Urothelium cell line (cell line): ENCODE measurements around the gene SUPT5H.
A peak's percentile ranks its signal among the peaks of the same experiment; 100 is the strongest.
"Not testable (repeated sequence)": the region's sequence is repeated elsewhere in the genome, so short reads cannot be mapped to it uniquely, and the experiment has no call there.

Experiments used
- DNase-seq: peaks from one replicate; pipeline ENCODE4 v3.0.0; 2011; ENCODE audit warnings: low spot score, mixed read lengths
- FAIRE-seq: peaks from 2 replicates; lab custom pipeline; 2011; peaks lifted over from hg19 to GRCh38; lab: Jason Lieb, UNC

Gene SUPT5H

GRCh38 chr19:39424934-39425333 is 20.4 kb upstream of the SUPT5H start:
- DNase-seq: no peak
- no peak for FAIRE-seq

DNA sequence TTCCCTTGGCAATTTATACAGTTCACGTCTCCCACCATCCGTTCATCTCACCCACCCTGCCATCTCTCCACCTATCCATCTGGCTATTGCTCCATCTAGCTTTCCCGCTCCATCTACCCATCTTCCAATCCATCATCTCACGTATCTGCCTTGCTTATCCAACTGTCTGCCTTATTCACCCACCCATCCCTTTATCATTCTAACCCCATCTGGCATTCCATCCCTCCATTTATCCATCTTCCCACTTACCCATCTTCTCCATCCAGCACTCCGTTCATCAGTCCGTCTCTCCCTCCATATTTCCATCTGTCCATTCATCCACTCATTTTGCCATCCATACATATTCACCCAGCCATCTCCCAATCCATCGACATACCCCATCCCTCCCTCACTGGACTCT is 19.6 kb upstream of the SUPT5H start:
- FAIRE-seq (peak; percentile 44), DNase-seq (no peak)

GRCh38 chr19:39426170-39426569 is 19.2 kb upstream of the SUPT5H start:
- FAIRE-seq (no peak), DNase-seq (no peak)

GRCh38 chr19:39427707-39428106 is 17.7 kb upstream of the SUPT5H start:
- DNase-seq: no peak
- FAIRE-seq: no peak

DNA sequence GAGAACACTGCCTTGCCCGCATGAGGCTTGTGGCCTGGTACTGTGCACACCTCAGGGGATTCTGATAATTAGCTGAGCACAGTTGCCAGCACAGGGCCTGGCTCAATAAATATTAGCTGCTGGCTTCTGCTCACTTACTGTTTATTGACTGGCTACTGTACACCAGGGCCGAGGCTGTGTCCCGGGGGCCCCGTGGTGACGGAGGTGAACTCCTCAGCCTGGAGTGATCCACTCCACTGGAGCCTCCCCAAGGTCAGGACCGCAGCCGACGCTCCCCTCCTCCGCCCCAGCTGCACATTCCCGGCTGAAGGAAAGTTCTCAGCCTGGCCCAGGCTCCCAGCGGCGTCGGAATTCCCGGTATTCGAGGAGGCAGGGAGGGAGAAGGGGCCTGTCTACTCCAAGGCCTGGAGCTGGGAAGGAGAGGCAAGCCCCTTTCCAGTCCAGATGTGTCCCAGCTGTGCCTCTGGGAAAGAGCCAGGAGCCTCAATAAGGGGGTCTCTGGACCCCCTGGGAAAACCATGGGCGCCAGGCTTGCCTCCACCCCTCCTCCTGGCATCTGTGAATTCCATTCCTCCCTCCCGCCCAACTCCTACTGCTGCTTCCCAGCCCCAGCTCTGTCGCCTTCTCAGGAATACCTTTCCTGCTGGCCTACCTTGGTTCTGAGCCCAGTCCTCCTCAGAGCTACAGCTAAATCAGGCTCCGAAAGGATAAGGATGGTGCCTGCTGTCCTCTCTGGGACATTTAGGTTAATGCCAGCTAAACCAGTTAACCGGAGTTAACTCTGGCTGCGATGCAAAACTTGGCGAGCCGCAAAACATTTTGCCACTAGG is 16.9 kb upstream of the SUPT5H start:
- FAIRE-seq (no peak), DNase-seq (peak; percentile 61)

DNA sequence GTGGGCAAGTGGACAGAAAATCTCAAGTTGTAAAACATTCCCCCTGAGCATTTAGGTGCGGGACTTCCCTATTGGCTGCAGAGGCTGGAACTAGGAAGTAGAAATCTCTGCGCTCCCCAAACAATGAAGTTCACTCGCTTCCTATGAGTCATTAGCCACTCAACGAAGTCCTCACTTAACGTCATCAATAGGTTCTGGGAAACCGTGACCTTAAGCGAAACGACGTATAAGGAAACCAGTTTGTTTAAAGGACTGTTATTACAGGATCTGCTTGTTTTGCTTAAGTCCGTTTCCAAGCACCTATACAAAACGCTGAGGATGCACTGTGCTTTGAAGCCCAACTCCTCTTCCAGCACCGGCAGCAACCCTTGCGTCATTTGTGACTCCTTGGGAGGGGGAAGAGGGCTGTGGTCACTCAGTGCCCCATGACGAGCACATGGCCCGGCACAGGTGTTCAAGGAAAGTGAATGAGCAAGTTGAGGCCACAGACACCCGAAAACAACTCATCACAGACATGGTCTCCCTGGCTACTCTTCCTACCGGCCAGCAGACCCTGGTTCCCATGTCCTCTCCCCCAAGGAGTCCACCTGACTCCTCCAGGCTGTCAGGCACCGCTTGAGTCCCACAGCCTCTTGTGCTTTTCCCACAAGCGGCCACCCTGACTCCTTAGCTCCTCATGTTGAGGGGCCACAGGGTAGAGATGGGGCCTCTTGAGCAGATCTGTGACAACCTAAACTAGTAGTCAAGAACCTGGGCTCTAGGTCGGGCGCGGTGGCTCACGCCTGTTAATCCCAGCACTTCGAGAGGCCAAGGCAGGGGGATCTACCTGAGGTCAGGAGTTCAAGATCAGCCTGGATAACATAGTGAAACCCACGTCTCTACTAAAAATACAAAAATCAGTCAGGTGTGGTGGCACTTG is 14.4 kb upstream of the SUPT5H start:
- DNase-seq (peak; percentile 51), FAIRE-seq (no peak)

DNA sequence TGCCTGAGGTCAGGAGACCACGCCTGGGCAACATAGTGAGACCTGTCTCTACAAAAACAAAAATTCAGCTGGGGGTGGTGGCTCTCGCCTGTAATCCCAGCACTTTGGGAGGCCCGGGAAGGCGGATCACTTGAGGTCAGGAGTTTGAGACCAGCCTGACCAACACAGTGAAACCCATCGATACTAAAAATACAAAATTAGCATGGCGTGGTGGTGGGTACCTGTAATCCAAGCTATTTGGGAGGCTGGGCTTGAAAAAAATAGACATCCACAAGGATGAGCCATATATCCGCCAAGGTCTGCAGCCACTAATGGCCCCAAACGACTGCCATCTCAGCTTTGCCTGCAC is 12.7 kb upstream of the SUPT5H start:
- DNase-seq: no peak
- no peak for FAIRE-seq

DNA sequence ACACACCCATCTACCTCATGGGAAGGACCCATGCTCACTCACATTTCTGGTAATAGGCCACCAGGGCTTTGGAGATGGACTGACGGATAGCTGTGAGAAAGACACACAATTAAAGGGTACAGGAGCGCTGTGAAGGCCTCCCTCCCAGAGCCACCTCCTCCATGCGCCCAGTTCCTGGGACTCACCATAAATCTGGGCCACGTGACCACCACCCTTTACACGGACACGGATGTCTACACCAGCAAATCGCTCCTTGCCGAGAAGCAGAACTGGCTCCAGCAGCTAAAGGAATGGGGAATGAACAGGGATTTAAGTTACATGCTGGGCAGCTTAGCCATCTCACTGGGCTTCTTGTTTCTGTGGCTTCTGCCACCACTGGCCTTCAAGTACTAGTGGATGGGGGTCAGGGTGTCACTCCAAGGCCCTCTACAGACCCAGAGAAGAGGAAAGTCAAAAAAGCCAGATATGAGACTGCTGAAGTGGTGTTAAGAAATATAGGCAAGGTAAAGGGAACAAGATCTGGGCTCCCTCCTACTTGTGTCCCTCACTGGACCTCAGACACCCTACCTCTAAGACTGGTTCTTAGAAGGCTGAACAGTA is 11.8 kb upstream of the SUPT5H start:
- DNase-seq (no peak), FAIRE-seq (no peak)

DNA sequence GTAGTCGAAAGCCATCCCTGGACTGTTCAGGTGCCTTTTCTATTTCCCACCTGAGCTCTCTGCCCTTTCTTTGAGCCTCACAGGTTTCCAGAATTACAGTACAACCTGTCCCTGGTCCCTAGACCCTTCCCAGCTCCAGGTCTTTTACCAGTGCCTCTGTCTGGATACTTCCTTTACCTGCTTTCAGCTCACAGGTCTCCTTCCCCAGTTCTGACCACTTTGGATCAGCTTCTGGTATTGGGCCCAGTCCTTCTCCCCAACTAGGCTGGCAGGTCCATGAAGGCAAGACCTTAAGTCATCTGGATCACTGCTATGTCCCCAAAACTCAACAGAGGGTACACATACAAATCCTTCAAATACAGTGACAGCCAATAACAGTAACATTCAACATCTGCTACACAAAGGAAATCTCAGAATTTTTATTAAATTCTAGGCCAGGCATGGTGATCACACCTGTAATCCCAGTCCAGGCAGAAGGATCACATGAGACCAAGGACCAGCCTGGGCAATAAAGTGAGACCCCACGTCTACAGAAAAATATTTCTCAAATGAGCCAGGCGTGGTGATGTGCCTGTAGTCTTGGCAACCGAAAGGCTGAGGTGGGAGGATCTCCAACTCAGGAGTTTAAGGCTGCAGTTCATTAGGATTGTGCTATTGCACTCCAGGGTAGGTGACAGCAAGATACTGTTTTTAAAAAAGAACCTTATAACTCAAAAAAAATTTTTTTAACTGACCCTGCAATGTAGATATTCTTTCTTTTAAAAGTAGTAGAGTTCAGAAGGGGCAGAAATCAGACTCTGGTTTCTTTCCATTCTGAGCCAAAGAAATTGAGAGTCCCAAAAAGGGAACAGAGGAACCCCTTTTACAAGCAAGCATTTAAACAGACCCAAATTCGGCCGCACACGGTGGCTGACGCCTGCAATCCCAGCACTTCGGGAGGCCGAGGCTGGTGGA is 11.0 kb upstream of the SUPT5H start:
- FAIRE-seq: no peak
- no peak for DNase-seq

DNA sequence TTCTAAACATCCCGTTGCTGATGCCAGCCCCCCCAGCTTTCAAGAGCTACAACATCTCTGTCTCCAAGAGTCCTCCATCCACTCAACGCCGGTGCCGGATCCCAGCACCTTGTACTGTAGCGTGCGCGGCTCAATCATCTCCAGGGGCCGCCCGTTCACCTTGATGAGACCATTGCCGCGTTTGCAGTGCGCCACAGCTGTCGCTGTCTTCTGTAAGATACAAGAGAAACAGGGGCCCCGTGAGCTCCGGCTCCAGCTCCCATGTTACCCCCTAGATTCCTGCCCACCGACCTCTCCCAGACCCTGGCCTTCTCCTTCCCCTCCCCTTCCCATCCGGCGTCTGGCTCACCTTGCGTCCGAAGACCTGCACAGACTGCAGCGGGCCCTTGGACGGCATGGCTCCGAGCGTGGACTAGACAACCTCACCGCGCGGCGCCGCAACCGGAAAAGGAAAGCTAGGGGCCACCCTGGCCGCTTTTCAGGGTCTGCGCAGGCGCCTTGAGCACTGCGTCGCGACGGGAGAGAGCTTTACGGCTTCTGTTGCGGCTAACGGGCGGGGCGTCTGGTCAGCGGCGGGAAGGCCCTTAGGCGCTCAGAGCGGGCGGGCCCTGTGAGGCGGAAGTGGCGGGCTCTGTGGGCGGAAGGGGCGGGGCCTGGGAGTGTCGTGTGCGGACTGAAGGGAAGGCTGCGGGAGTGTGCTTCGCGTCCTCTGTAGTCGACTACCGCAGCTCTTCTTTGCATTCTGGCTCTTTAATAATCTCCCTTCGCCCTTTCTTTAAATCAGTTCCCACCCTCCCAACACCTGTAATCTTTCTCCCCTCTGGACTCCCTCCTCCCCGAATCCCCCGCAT is 9.7 kb upstream of the SUPT5H start, which contains the start of gene RPS16:
TSS of gene RPS16 (minus strand) at position 451 of the 851 bp plus-strand sequence. CDS start at position 397, 54 bp downstream.
- FAIRE-seq (no peak), DNase-seq (peak; percentile 96)

DNA sequence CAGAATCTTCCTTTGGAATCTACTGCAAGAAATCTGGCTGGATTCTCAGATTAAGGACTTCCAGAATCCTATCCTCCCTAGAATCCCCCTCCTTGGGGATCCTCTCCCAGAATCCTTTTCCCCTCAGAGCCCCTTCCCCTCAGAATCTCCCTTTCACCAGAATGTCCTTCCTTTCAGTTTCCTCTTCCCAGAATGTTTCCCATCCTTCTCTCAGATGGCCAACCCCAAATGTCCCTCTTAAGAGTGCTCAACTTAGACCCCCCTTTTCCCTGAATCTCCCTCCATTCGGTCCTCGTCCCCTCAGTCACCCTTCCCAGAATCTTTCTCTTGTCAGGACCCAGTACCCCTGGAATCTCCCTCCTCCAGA is 9.0 kb upstream of the SUPT5H start:
- FAIRE-seq: no peak
- no peak for DNase-seq

DNA sequence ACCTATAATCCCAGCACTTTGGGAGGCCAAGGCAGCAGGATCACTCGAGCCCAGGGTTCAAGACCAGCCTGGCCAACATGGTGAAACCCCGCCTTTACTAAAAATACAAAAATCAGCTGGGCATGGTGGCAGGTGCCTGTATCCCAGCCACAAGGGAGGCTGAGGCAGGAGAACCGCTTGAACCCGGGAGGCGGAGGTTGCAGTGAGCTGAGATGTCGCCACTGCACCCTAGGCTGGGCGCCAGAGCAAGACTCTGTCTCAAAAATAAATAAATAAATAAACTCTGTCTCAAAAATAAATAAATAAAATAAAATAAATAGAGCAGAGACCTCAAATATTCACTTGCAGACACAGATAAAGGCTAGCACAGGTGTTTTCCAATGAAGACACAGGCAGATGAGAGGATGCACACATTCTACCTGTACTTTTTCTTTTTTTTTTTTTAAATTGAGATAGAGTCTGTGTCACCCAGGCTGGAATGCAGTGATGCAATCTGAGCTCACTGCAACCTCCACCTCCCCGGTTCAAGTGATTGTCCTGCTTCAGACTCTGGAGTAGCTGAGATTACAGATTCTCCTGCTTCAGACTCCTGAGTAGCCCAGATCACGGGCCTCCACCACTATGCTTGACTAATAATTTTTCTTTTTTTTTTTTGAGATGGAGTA is 7.0 kb upstream of the SUPT5H start:
- DNase-seq (no peak), FAIRE-seq (no peak)

- FAIRE-seq: no peak
These were observed 685 bp upstream of the SUPT5H start for GRCh38 chr19:39444598-39445195.

GRCh38 chr19:39446365-39447084 is 1.1 kb downstream of the SUPT5H start:
- FAIRE-seq: no peak
- no peak for DNase-seq

More at GRCh38 chr19:39444598-39445195, 685 bp upstream of the SUPT5H start:
- DNase-seq: no peak

DNA sequence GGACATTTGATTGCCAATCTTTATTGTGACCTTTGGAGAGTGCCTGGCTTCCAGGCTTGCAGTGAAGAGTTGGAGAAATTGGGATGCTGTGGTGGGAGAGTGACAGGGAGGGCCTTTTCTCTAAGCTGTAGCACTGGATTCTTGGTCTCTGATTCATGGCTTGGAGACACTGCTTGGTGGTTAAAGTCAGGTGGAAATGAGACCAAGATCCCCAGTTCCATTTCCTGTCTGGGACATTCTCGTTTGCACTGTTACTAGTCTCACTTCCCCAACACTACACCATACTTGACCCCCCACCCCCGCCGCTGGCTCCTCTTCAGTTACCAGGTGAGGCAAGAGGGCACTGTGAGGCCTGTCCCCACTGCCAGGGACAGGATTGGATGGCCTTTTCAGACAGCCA is 2.9 kb downstream of the SUPT5H start:
- FAIRE-seq (no peak), DNase-seq (no peak)

DNA sequence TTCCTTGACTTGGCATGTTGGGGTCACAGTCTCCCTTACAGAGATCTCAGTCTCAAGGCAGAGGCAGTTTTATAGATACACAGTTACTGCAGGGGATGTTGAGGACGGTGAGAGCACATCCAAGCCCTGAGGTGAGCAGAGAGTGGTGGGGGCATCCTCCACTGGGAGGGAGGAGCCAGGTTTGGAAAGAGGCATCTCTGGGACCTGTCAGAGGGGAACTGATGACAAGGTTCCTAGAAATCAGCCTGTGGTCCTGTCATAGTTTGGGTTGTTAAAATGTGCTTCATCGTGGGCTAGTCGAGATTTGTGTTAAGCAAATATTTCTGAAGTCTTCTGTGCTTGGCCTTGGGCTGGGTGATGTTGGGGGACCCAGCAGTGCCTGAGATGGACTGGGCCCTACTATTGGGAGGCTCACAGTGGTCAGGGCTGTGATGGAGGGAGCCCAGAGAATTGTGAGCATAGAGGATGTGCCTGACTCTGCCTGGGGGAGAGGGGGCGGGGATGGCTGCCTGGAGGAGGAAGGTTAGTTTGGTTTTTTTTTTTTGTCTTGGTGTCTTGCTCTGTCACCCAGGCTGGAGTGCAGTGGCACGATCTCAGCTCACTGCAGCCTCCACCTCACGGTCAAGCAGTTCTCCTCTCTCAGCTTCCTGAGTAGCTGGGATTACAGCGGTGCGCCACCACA is 3.9 kb downstream of the SUPT5H start:
- FAIRE-seq: no peak
- DNase-seq: no peak

DNA sequence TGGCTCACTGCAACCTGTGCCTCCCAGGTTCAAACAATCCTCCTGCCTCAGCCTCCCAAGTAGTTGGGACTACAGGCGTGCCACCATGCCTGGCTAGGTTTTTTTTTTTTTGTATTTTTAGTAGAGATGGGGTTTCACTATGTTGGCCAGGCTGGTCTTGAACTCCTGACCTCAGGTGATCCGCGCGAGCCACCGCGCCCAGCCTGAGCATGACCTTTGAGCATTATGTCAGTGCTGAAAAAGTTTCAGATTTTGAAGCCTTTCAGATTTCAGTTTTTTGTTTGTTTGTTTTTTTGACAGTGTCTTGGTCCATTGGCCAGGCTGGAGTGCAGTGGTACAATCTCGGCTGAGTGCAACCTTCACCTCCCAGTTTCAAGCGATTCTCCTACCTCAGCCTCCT is 5.9 kb downstream of the SUPT5H start:
- FAIRE-seq, DNase-seq: not testable (repeated sequence)
